ENCODE data around the gene CCDC68.

DNA sequence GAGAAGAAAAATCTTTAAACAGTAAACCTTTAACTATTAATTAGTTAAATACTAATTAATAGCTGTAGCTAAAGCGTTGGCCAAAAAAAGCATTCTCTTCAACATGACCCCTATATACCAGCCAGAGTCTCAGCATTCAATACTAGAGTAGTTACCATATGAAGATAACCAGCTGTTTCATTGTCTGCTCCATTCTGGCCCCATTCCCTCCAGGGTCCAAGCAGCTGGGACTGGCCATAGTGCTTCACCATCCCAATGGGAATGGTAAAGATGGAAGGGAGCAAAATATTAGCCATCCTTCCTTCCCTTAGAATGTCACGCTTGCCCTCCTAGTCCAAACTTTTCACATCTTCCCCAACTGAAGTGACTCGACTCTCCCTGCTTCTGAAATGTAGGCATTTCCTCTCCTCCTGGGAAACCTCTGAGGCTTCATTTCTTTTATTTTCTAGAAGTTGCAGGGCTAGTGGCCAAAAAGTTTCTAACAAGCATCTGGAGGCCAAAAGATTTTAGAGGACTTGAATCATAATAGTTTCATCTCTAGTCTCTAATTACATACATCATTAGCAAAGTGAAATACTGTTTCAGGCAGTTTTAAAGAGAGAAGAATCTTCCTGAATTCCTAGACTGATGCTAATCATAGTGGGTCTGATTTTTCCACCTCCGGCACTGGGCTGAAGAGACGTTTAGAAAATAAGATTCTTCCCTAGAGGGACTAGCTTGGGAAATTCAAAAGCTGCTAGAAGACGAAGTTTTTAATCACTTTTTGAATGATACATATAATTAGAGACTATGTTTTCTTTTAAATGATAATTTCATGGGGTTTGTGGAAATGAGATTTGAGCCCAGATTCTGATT, 52.7 kb downstream of the CCDC68 start:
- TF ChIP-seq POLR2A (IDR thresholded peaks at IDR 0.05): no peak
- TF ChIP-seq POLR2AphosphoS5 (IDR thresholded peaks at IDR 0.05): no peak
- TF ChIP-seq, protein P1, sequence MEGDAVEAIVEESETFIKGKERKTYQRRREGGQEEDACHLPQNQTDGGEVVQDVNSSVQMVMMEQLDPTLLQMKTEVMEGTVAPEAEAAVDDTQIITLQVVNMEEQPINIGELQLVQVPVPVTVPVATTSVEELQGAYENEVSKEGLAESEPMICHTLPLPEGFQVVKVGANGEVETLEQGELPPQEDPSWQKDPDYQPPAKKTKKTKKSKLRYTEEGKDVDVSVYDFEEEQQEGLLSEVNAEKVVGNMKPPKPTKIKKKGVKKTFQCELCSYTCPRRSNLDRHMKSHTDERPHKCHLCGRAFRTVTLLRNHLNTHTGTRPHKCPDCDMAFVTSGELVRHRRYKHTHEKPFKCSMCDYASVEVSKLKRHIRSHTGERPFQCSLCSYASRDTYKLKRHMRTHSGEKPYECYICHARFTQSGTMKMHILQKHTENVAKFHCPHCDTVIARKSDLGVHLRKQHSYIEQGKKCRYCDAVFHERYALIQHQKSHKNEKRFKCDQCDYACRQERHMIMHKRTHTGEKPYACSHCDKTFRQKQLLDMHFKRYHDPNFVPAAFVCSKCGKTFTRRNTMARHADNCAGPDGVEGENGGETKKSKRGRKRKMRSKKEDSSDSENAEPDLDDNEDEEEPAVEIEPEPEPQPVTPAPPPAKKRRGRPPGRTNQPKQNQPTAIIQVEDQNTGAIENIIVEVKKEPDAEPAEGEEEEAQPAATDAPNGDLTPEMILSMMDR (IDR thresholded peaks at IDR 0.05): no peak
- TF ChIP-seq EP300 (IDR thresholded peaks at IDR 0.05): no peak

Data from upper lobe of left lung (tissue), 4 donors.